ENCODE data around the gene NUBPL.
"Not testable (repeated sequence)": the region's sequence is repeated elsewhere in the genome, so short reads cannot be mapped to it uniquely, and the experiment has no call there.

The NUBPL gene

DNA sequence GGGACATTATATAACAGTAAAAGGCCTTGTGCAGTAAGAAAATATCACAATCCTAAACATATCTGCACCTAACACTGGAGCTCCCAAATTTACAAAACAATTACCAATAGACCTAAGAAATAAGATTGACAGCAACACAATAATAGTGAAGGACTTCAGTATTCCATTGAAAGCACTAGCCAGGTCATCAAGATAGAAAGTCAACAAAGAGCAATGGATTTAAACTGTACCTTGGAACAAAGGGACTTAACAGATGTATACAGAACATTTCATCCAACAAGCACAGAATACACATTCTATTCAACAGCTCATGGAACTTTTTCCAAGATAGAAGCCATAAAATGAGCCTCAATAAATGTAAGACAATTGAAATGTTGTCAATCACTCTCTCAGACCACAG is 306.4 kb downstream of the NUBPL start:
- TF ChIP-seq, protein P1, sequence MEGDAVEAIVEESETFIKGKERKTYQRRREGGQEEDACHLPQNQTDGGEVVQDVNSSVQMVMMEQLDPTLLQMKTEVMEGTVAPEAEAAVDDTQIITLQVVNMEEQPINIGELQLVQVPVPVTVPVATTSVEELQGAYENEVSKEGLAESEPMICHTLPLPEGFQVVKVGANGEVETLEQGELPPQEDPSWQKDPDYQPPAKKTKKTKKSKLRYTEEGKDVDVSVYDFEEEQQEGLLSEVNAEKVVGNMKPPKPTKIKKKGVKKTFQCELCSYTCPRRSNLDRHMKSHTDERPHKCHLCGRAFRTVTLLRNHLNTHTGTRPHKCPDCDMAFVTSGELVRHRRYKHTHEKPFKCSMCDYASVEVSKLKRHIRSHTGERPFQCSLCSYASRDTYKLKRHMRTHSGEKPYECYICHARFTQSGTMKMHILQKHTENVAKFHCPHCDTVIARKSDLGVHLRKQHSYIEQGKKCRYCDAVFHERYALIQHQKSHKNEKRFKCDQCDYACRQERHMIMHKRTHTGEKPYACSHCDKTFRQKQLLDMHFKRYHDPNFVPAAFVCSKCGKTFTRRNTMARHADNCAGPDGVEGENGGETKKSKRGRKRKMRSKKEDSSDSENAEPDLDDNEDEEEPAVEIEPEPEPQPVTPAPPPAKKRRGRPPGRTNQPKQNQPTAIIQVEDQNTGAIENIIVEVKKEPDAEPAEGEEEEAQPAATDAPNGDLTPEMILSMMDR (IDR thresholded peaks at IDR 0.05; ENCODE audit: extremely low read depth, missing control alignments) = no peak
- no peak for DNase-seq (ENCODE audit: low spot score)

DNA sequence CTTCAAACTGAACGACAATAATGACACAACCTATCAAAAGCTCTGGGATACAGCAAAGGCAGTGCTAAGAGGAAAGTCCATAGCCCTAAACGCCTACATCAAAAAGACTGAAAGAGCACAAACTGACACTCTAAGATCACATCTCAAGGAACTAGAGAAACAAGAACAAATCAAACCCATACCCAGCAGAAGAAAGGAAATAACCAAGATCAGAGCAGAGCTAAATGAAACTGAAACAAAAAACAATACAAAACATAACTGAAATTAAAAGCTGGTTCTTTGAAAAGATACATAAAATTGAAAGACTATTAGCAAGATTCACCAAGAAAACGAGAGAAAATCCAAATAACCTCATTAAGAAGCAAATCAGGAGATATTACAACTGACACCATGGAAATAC is 306.9 kb downstream of the NUBPL start:
- DNase-seq (ENCODE audit: low spot score) = not testable (repeated sequence)

DNA sequence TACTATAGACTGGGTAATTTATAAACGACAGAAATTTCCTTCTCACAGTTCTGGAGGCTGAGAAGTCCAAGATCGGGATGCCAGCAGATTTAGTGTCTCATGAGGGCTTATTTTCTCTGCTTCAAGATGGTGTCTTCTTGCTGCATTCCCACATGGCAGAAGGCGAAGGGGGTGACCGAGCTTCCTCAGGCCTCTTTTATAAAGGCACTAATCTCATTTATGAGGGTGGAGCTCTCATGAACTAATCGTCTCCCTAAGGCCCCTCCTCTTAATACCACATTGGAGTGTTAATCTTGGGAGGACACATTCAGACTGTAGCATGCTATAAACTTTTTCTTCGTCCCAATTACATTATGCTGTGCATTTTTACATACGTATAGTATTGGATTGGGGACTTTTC is 315.5 kb downstream of the NUBPL start:
- no peak for DNase-seq (ENCODE audit: low spot score)
- TF ChIP-seq, protein P1 (IDR thresholded peaks at IDR 0.05; ENCODE audit: extremely low read depth, missing control alignments) = no peak

DNA sequence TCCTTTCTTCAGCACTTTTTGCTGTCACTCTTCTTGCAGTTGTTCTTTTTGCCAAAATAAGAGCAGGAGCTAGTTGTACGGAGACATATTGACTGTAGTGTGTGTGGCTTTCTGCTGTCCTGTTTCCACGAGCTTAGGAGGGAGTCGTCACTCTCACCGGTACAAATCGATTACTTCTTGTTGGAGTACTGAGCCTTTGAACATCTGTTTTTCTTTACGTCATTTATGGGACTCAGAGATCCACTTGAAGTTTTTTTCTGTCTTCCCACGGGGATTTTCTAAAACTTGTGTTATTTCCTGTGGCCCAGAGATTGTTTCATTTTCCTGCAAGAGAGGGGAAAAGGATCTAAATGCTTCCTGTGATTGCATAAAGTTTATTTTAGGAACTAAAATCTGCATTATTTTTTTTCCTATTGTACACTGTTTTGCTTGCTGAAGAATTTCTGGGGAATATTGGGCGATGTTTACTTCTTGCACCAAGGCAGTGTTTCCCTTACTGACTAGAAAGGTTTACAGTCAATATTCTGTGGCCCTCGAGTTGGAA is 316.1 kb downstream of the NUBPL start:
- TF ChIP-seq, protein P1 (IDR thresholded peaks at IDR 0.05; ENCODE audit: extremely low read depth, missing control alignments) = no peak
- DNase-seq (ENCODE audit: low spot score) = no peak

DNA sequence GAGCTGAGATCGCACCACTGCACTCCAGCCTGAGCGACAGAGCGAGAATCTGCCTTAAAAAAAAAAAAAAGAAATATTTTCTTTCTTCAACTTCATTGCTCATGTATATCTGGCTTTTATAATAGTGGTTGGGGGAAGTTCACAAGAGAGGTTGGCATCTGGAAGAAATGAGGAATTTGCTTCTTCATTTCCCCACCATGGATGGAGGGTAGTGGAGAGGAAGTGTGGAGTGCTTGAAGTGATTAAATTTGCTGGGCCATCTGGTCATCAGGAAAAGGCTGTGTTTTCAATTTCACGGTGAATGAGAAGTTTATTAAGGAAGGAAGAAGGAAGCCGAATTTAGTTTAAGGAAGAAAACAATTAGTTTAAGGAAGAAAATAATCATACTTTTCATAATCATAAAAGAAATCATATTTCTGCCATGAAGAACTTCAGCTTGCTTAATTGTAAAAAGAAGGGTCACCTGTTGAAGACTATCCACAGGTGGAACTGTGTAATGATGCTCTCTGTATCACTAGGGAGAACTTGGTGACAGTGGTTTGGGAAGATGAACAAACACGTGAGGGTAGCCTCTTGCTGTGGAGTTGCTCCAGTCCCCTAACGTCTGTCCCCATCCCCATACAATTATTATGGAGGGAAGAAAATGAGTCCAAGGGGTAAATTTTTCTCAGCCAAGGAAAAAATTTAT is 318.6 kb downstream of the NUBPL start:
- DNase-seq (ENCODE audit: low spot score) = no peak
- TF ChIP-seq, protein P1 (IDR thresholded peaks at IDR 0.05; ENCODE audit: extremely low read depth, missing control alignments) = no peak

DNA sequence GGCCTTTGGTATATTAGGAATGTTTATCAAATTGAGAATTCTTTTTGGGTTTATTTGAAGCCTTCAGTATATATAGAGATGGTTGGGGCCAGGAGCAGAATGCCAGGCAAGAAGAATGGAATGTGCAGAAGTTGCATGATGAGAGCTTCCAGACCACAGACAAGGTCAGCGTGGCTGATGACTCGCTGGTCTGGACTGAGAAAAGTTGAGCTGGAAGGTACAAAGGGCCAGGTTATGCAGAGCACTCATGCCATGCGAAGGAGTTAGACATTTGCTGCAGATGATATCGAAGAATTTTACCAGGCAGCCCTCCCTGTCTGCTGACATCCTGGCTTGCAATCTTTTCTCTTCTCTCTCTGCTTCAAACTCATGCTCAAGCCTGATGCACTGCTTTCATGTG is 319.7 kb downstream of the NUBPL start:
- no peak for DNase-seq (ENCODE audit: low spot score)
- TF ChIP-seq, protein P1 (IDR thresholded peaks at IDR 0.05; ENCODE audit: extremely low read depth, missing control alignments) = no peak

DNA sequence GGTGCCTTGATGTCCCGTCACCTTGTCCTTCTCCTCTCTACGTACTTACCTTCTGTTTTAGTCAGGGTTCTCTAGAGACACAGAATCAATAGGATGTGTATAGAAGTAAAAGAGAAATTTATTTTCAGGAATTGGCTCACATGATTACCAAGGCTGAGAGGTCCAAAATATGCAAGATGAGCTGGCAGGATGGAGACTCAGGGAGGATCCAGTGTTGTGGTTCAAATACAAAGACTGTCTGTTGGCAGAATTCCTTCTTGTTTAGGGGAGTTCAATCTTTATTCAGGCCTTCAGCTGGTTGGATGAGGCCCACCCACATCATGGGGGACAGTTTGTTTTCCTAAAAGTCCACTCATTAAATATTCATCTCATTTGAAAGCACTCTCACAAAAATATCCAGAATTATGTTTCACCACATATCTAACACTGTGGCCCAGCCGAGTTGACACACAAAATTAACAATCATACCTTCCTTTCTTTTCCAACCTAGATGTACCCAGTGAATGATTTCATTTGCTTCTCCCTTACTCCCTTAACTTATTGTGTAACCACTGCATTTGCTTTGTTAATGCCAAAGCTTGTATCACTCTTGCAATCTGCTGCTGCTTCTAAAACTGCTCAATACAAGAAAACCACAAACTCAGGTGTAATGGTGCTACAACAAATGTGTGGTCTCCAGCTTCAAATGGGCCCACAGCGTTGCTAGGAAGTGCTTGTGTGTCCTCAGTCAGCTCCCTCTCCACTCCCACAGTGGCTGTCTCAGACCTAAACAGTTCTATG is 320.5 kb downstream of the NUBPL start:
- TF ChIP-seq, protein P1 (IDR thresholded peaks at IDR 0.05; ENCODE audit: extremely low read depth, missing control alignments) = no peak

More for the DNA sequence above, 320.5 kb downstream of the NUBPL start:
- no peak for DNase-seq (ENCODE audit: low spot score)
